GM12892 (cell line): ENCODE data around the gene DNAJC11.

ENCODE experiments used
- POLR2A ChIP-seq: IDR thresholded peaks from 2 replicates; pipeline ENCODE4 v1.6.1; 2011; ENCODE audit warnings: low read depth, low read length, control low read depth
- POLR2AphosphoS5 ChIP-seq: IDR thresholded peaks from 2 replicates; pipeline ENCODE4 v1.6.1; 2011; ENCODE audit warnings: low read depth, low read length, control low read depth
- TAF1 ChIP-seq: IDR thresholded peaks from 2 replicates; pipeline ENCODE4 v1.6.1; 2011; ENCODE audit warnings: low read depth, mild to moderate bottlenecking, control low read depth, low read length, borderline replicate concordance

DNA sequence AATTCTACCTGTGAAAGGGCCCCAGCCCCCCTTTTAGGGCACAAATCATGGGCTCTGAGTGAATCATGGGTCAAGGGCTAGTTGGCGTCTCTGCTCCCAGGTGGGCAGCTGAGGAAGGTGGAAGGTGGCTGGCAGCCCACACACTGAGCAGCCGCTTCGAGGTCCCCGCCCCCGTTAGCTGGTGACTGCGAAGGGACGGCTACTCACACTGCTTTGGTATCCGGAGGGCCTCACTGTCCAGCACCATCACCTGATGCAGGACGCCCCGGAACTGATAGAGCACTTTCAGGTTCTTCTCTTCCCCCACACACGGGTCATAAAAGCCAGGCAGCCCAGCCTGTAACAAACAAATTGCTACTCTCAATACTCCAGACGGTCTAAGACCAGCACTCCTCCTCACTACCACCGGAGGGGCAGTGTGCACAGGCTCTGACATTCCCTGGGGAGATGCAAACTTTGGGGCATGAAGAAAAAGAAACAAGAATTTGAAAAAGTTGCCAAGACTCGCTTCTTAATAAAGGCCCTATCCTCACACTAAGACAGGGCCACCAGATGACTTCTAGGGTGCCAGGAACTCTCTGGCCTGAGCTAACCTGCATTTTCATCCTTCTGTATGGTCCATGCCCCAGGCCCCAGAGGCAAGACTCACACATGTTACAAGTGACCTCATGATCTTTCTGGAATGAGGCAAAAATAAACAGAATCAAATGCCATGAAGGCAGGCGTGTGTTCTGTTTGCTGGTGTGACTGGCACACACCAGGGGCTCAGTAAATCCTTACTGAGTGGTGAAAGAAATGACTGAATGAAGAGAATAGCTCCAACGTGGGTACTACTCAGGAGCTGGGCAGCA lies 65.5 kb downstream of the DNAJC11 start:
- no peak for TF ChIP-seq POLR2AphosphoS5
- TF ChIP-seq POLR2A: no peak
- TF ChIP-seq TAF1: no peak
